HepG2 (cell line): Measurements from ENCODE around the gene TMEM252. TPM values are rescaled to one million over a fixed set of nuclear protein-coding genes. Genes with fewer than 3 reads are reported as not detected.

ENCODE experiments used
- ATAC-seq: fragments of 200-7000 bp; cut with Tn5 transposase; 3 replicates; pipeline ENCODE4 v1.9.1; 2020; ENCODE audit warnings: mild to moderate bottlenecking, moderate library complexity
- BruUV-seq: library from RNA; stranded (reverse); fragments of 400-500 nt; replicated peaks from 2 replicates; lab custom pipeline; 2021; lab: Mats Ljungman, UMichigan
- CTCF ChIA-PET: fragments of 300-600 bp; formaldehyde crosslinking; extraction: SDS; loops from one replicate; lab custom pipeline; 2021; ENCODE audit warnings: low total read pairs, inconsistent platforms, low intra/inter-chr PET ratio; lab: Yijun Ruan, JAX
- POLR2A ChIA-PET: fragments of 350-600 bp; sonication (Branson Sonifier 250); formaldehyde crosslinking; loops from one replicate; lab custom pipeline; 2020; ENCODE audit warnings: antibody characterized with exemption, inconsistent platforms; lab: Yijun Ruan, JAX
- DNase-seq: peaks from one replicate; pipeline ENCODE4 v3.0.0-alpha.2; 2015; ENCODE audit warnings: low spot score
- FAIRE-seq: peaks from 3 replicates; lab custom pipeline; 2011; peaks lifted over from hg19 to GRCh38; lab: Jason Lieb, UNC
- H2AFZ ChIP-seq: one replicate; pipeline ENCODE4 v1.6.1; 2011; ENCODE audit warnings: low read length, inconsistent platforms
- H3K27ac ChIP-seq: fragments of 300-600 bp; 3 replicates; pipeline ENCODE4 v1.8.0; 2011; ENCODE audit warnings: mixed run types, mild to moderate bottlenecking, mixed read lengths, low read length, inconsistent platforms; ENCODE audit not compliant: insufficient read depth; ENCODE audit errors: extremely low read length
- H3K27me3 ChIP-seq, 2 experiments: fragments of 200-600 bp in 1 of 2; 2 replicates in 1 of 2; 3 replicates in 1 of 2; pipeline versions ENCODE4 v1.6.0 to v1.8.0; 2011; ENCODE audit warnings: low read length in 2 of 2, mild to moderate bottlenecking in 2 of 2, moderate library complexity in 2 of 2, inconsistent platforms in 1 of 2; ENCODE audit not compliant: insufficient read depth in 2 of 2, control insufficient read depth in 1 of 2
- H3K36me3 ChIP-seq, 2 experiments: fragments of 200-600 bp in 1 of 2; replicated peaks in 1 of 2; 2 replicates in 1 of 2; 3 replicates in 1 of 2; pipeline versions ENCODE4 v1.5.1 to v1.8.0; 2011; ENCODE audit warnings: low read length in 2 of 2, inconsistent platforms in 1 of 2; ENCODE audit not compliant: insufficient read depth in 2 of 2, control insufficient read depth in 1 of 2
- H3K4me1 ChIP-seq: 2 replicates; pipeline ENCODE4 v1.5.1; 2012; ENCODE audit warnings: low read length, inconsistent platforms; ENCODE audit not compliant: insufficient read depth
- H3K4me2 ChIP-seq: 2 replicates; pipeline ENCODE4 v1.6.0; 2011; ENCODE audit warnings: low read depth, low read length, inconsistent platforms
- H3K4me3 ChIP-seq, 3 experiments: fragments of 200-600 bp in 1 of 3; sonication (generic), shearing (Covaris generic) in 1 of 3; replicated peaks in 1 of 3; 2 replicates each; pipeline ENCODE4 v1.5.1; 2011 to 2016; ENCODE audit warnings: low read length in 3 of 3, inconsistent platforms in 2 of 3, low read depth in 2 of 3, mild to moderate bottlenecking in 2 of 3, control low read depth in 1 of 3, mixed read lengths in 1 of 3; ENCODE audit not compliant: insufficient read depth in 1 of 3
- H3K79me2 ChIP-seq: one replicate; pipeline ENCODE4 v1.6.1; 2011; ENCODE audit warnings: low read length, inconsistent platforms; ENCODE audit not compliant: insufficient read depth
- H3K9ac ChIP-seq: 2 replicates; pipeline ENCODE4 v1.6.0; 2011; ENCODE audit warnings: mild to moderate bottlenecking, low read depth, low read length, inconsistent platforms; ENCODE audit not compliant: insufficient read depth
- H3K9me3 ChIP-seq: 2 replicates; pipeline ENCODE4 v1.5.1; 2012; ENCODE audit warnings: mild to moderate bottlenecking, low read length
- H4K20me1 ChIP-seq: 2 replicates; pipeline ENCODE4 v1.6.0; 2011; ENCODE audit warnings: inconsistent platforms, mild to moderate bottlenecking, low read length, moderate library complexity; ENCODE audit not compliant: insufficient read depth
- ATF7-NPFF ChIP-seq: sonication (generic); formaldehyde crosslinking; IDR thresholded peaks from 2 replicates; pipeline ENCODE4 v1.8.1; 2023; ENCODE audit warnings: mild to moderate bottlenecking, low read depth, missing genetic modification reagents, moderate library complexity
- BHLHE40 ChIP-seq: IDR thresholded peaks from 2 replicates; pipeline ENCODE4 v1.6.1; 2011; ENCODE audit warnings: low read length, improper control_type of control experiment
- CHD2 ChIP-seq: IDR thresholded peaks from 2 replicates; pipeline ENCODE4 v1.6.1; 2011; ENCODE audit warnings: low read depth, low read length, improper control_type of control experiment
- HOMEZ ChIP-seq: IDR thresholded peaks from 2 replicates; pipeline ENCODE4 v1.6.1; 2016; ENCODE audit warnings: low read depth
- NFYB ChIP-seq: sonication (generic); formaldehyde crosslinking; IDR thresholded peaks from 2 replicates; pipeline ENCODE4 v1.4.0; 2020; ENCODE audit warnings: missing genetic modification reagents
- NFYC ChIP-seq: IDR thresholded peaks from 2 replicates; pipeline ENCODE4 v1.6.1; 2016; ENCODE audit warnings: missing genetic modification reagents, missing compliant biosample characterization
- NONO ChIP-seq, 2 experiments: fragments of 450-650 bp in 1 of 2; sonication (generic) in 1 of 2; formaldehyde crosslinking in 1 of 2; IDR thresholded peaks in 1 of 2; conservative IDR thresholded peaks in 1 of 2; 2 replicates each; pipeline versions ENCODE4 v1.6.1 to v1.8.0; 2017 to 2022; ENCODE audit warnings: mild to moderate bottlenecking in 1 of 2, missing genetic modification reagents in 1 of 2, moderate library complexity in 1 of 2
- NR2C2 ChIP-seq: sonication (generic); formaldehyde crosslinking; IDR thresholded peaks from 2 replicates; pipeline ENCODE4 v1.4.0; 2020; ENCODE audit warnings: missing genetic modification reagents, mild to moderate bottlenecking, moderate library complexity, borderline replicate concordance
- PBX2 ChIP-seq: IDR thresholded peaks from 2 replicates; pipeline ENCODE4 v1.6.1; 2016; ENCODE audit warnings: control low read depth
- PCBP2 ChIP-seq: fragments of 200-400 bp; formaldehyde crosslinking; optimal IDR thresholded peaks from 2 replicates; pipeline ENCODE3; 2018; ENCODE audit warnings: low read length, low read depth; ENCODE audit not compliant: poor library complexity, severe bottlenecking
- POGZ ChIP-seq: sonication (generic); formaldehyde crosslinking; IDR thresholded peaks from 2 replicates; pipeline ENCODE4 v1.4.0; 2020; ENCODE audit warnings: mild to moderate bottlenecking, missing genetic modification reagents
- RARA ChIP-seq: IDR thresholded peaks from 2 replicates; pipeline ENCODE4 v1.6.1; 2016; ENCODE audit warnings: missing genetic modification reagents, missing compliant biosample characterization
- XBP1 ChIP-seq: sonication (generic); formaldehyde crosslinking; IDR thresholded peaks from 2 replicates; pipeline ENCODE4 v1.5.0; 2020; ENCODE audit warnings: missing genetic modification reagents
- ZBTB7B ChIP-seq: sonication (generic); formaldehyde crosslinking; IDR thresholded peaks from 2 replicates; pipeline ENCODE4 v1.4.0; 2020; ENCODE audit warnings: missing genetic modification reagents
- ZFP36L1 ChIP-seq: sonication (generic); formaldehyde crosslinking; IDR thresholded peaks from 2 replicates; pipeline ENCODE4 v1.8.0; 2022; ENCODE audit warnings: mild to moderate bottlenecking, missing genetic modification reagents, moderate library complexity
- ZFP62 ChIP-seq: sonication (generic); formaldehyde crosslinking; IDR thresholded peaks from 2 replicates; pipeline ENCODE4 v1.4.0; 2020; ENCODE audit warnings: missing genetic modification reagents
- ZNF20 ChIP-seq: sonication (generic); formaldehyde crosslinking; IDR thresholded peaks from 2 replicates; pipeline ENCODE4 v1.4.0; 2020; ENCODE audit warnings: mild to moderate bottlenecking, moderate library complexity, missing genetic modification reagents
- ZNF780A ChIP-seq: sonication (generic); formaldehyde crosslinking; IDR thresholded peaks from 2 replicates; pipeline ENCODE4 v1.8.0; 2022; ENCODE audit warnings: mild to moderate bottlenecking, missing genetic modification reagents, moderate library complexity
- WGBS: methylation state at CpG from one replicate; pipeline ENCODE4 v1.1.6; 2017; ENCODE audit warnings: low lambda C conversion rate; 5-methylcytosine and 5-hydroxymethylcytosine counted together
- in situ Hi-C: cut with HindIII; loops from 2 replicates; pipeline ENCODE4 v1.10.0; 2017; ENCODE audit warnings: low pct_unique_long_range_greater_than_20kb; ENCODE audit not compliant: extremely low pct_ligation_motif_present
- intact Hi-C: fragments of 100-400 bp; cut with micrococcal nuclease; formaldehyde crosslinking; loops from one replicate; pipeline ENCODE4 v1.10.0; 2022; ENCODE audit not compliant: unreplicated experiment
- polyA plus RNA-seq, 8 experiments: library from polyadenylated mRNA; depleted of rRNA in 3 of 8; stranded (reverse) in 7 of 8; unstranded in 1 of 8; fragments of >200 nt; fragmentation: Illumina TruSeq in 4 of 8; extraction: Trizol in 4 of 8; gene quantifications; 2 replicates each; pipeline versions ENCODE4 v1.2.1 to v1.2.3, GENCODE V29; 2011 to 2016; ENCODE audit warnings: low read depth in 4 of 8, missing spikeins in 1 of 8, mixed read lengths in 1 of 8; ENCODE audit not compliant: insufficient read depth in 1 of 8
- total RNA-seq, 5 experiments: library from RNA; depleted of rRNA; stranded (reverse); fragments of >200 nt; fragmentation: Illumina TruSeq; extraction: Trizol; gene quantifications; 2 replicates each; pipeline ENCODE4 v1.2.3, GENCODE V29; 2016; ENCODE audit warnings: low read depth in 1 of 5

The TMEM252 gene
- total and polyA plus RNA-seq, 2 of the 13 experiments (the other 11 are each of a cell fraction or from before 2014, with no cell fraction given) = not detected

- Histone ChIP-seq H3K79me2 (no peaks in the 10 kb centered on the region), H3K9me3 (no peaks in the 10 kb centered on the region), H3K36me3 (no peaks in the 10 kb centered on the region), H3K9ac (no peak overlapping the region), H3K27ac (no peak overlapping the region), H4K20me1 (no peaks in the 10 kb centered on the region), H3K27me3 (no peaks in the 10 kb centered on the region), H3K4me2 (no peak overlapping the region), H3K4me3 (no peak overlapping the region), H2AFZ (no peak overlapping the region), H3K4me1 (peaks cover 19% of the 10 kb centered on the region)
- DNase-seq = no peak
- no peak for ATAC-seq
- no TSS peak for BruUV-seq
- POLR2A ChIA-PET = no interaction called here
- TF ChIP-seq CHD2 = no peak
- TF ChIP-seq ZNF780A = no peak
- no peak for TF ChIP-seq ZFP62 (CRISPR knock-in tag)
- TF ChIP-seq PCBP2 = no peak
- TF ChIP-seq PBX2 (CRISPR knock-in tag) = no peak
- TF ChIP-seq ZNF20 (CRISPR knock-in tag) = no peak
- CTCF ChIA-PET = no interaction called here
- no peak for FAIRE-seq
- WGBS = 29% methylated on average over 1 of the region's 1 CpG
- intact Hi-C loops = no loop called here
- in situ Hi-C loops = no loop called here
Measured at GRCh38 chr9:68506551-68506950, 34.1 kb downstream of the TMEM252 start.

GRCh38 chr9:68505681-68506409 lies 34.8 kb downstream of the TMEM252 start:
- no peak overlapping the region for H3K4me3 ChIP-seq
- no TSS peak for BruUV-seq
- H3K4me2 ChIP-seq = no peak overlapping the region
- no peak for FAIRE-seq
- in situ Hi-C loops = no loop called here
- no peaks in the 10 kb centered on the region for H3K27me3 ChIP-seq
- POLR2A ChIA-PET = no interaction called here
- H3K36me3 ChIP-seq = no peaks in the 10 kb centered on the region
- no peak overlapping the region for H3K27ac ChIP-seq
- CTCF ChIA-PET = no interaction called here
- no peak overlapping the region for H2AFZ ChIP-seq
- 15% methylated on average over 3 of the region's 4 CpGs for WGBS
- no peak overlapping the region for H3K9ac ChIP-seq
- DNase-seq = no peak
- H3K4me1 ChIP-seq = peaks cover 24% of the 10 kb centered on the region
- H3K9me3 ChIP-seq = no peaks in the 10 kb centered on the region
- H3K79me2 ChIP-seq = no peaks in the 10 kb centered on the region
- ATAC-seq = no peak
- intact Hi-C loops = no loop called here
- H4K20me1 ChIP-seq = no peaks in the 10 kb centered on the region
- TF ChIP-seq HOMEZ = peak; percentile 49; the same call in 1 of the 2 replicates
- TF ChIP-seq ZBTB7B (CRISPR knock-in tag) = no peak
- no peak for TF ChIP-seq ZFP36L1
- TF ChIP-seq NFYB (CRISPR knock-in tag) = 0 out of 2 replicates have a peak, but pooled peaks have one; percentile 26
- TF ChIP-seq RARA = no peak
- TF ChIP-seq NFYC (CRISPR knock-in tag) = peak; percentile 50; the same call in 1 of the 2 replicates
- no peak for TF ChIP-seq BHLHE40
- TF ChIP-seq POGZ (CRISPR knock-in tag) = 0 out of 2 replicates have a peak, but pooled peaks have one; percentile 44
- no peak for TF ChIP-seq NONO (IDR thresholded peaks at IDR 0.05)
- TF ChIP-seq NONO (CRISPR knock-in tag; conservative IDR thresholded peaks at IDR 0.05) = no peak
- TF ChIP-seq ATF7-NPFF (CRISPR knock-in tag) = no peak
- peak; percentile 73 for TF ChIP-seq NR2C2 (CRISPR knock-in tag)
- no peak for TF ChIP-seq XBP1 (CRISPR knock-in tag)
